ENCODE results near the gene AMFR.
"Not testable (repeated sequence)": the region's sequence is repeated elsewhere in the genome, so short reads cannot be mapped to it uniquely, and the experiment has no call there.

Gene AMFR

DNA sequence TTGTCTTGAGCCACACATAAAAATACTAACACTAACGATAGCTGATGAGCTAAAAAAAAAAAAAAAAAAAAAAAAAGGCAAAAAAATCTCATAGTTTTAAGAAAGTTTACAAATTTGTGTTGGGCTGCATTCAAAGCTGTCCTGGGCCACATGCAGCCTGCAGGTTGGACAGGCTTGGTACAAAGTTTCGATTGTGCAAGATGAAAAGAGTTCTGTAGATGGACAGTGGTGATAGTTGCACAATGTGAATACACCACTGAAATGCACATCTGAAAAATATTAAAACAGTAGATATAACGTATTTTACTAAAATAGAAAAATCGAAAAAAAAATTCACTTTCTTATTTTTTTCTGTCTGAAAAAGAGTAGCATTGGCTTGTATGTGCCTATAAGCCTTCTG is 42.9 kb downstream of the AMFR start:
- Histone ChIP-seq H3K4me1 (ENCODE audit: control insufficient read depth, insufficient read depth, low read length) (peaks cover 7% of the 10 kb centered on the region), H3K9ac (ENCODE audit: low read length) (no peak overlapping the region), H3K4me3 (ENCODE audit: low read length) (no peak overlapping the region), H3K27me3 (ENCODE audit: control insufficient read depth, insufficient read depth, low read length) (no peaks in the 10 kb centered on the region), H3K36me3 (ENCODE audit: control insufficient read depth, insufficient read depth, low read length) (peaks cover 5% of the 10 kb centered on the region), H3K9me3 (ENCODE audit: control insufficient read depth, low read length) (no peaks in the 10 kb centered on the region)

DNA sequence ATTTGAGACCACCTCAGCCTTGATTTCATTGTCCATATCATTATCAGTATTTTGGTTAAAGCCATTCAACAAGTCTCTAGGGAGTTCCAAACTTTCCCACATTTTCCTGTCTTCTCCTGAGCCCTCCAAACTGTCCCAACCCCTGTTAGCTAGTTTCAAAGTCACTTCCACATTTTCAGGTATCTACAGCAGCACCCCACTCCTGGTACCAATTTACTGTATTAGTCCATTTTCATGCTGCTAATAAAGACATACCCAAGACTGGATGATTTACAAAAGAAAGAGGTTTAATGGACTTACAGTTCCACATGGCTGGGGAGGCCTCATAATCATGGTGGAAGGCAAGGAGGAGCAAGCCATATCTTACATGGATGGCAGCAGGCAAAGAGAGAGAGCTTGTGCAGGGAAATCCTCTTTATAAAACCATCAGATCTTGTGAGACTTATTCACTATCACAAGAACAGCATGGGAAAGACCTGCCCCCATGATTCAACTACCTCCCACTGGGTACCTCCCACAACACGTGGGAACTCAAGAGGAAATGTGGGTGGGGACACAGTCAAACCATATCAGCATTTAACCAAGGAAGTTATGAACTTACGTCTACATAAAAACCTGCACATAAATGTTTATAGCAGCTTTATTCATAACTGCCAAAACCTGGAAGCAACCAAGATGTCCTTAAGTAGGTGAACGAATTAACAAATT is 44.4 kb downstream of the AMFR start:
- not testable (repeated sequence) for H3K4me1 ChIP-seq (ENCODE audit: control insufficient read depth, insufficient read depth, low read length); H3K9me3 ChIP-seq (ENCODE audit: control insufficient read depth, low read length); H3K36me3 ChIP-seq (ENCODE audit: control insufficient read depth, insufficient read depth, low read length); H3K9ac ChIP-seq (ENCODE audit: low read length); H3K4me3 ChIP-seq (ENCODE audit: low read length); H3K27me3 ChIP-seq (ENCODE audit: control insufficient read depth, insufficient read depth, low read length)

DNA sequence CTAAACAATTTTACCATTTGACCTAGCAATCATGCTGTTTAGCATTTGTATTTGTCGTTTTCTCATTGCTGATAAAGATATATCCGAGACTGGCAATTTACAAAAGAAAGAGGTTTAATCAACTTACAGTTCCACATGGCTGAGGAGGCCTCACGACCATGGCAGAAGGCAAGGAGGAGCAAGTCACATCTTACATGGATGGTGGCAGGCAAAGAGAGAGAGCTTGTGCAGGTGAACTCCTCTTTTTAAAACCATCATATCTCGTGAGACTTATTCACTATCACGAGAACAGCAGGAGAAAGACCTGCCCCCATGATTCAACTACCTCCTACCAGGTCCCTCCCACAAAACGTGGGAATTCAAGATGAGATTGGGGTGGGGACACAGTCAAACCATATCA is 46.3 kb downstream of the AMFR start:
- H3K9ac ChIP-seq (ENCODE audit: low read length); H3K9me3 ChIP-seq (ENCODE audit: control insufficient read depth, low read length); H3K4me3 ChIP-seq (ENCODE audit: low read length); H3K36me3 ChIP-seq (ENCODE audit: control insufficient read depth, insufficient read depth, low read length); H3K27me3 ChIP-seq (ENCODE audit: control insufficient read depth, insufficient read depth, low read length); H3K4me1 ChIP-seq (ENCODE audit: control insufficient read depth, insufficient read depth, low read length): not testable (repeated sequence)

- not testable (repeated sequence) for H3K9me3 ChIP-seq (ENCODE audit: control insufficient read depth, low read length); H3K9ac ChIP-seq (ENCODE audit: low read length); H3K4me3 ChIP-seq (ENCODE audit: low read length); H3K36me3 ChIP-seq (ENCODE audit: control insufficient read depth, insufficient read depth, low read length); H3K27me3 ChIP-seq (ENCODE audit: control insufficient read depth, insufficient read depth, low read length)
- H3K4me1 ChIP-seq (ENCODE audit: control insufficient read depth, insufficient read depth, low read length), result peaks cover 14% of the 10 kb centered on the region
Observed at GRCh38 chr16:56375792-56376191, 49.6 kb downstream of the AMFR start.

DNA sequence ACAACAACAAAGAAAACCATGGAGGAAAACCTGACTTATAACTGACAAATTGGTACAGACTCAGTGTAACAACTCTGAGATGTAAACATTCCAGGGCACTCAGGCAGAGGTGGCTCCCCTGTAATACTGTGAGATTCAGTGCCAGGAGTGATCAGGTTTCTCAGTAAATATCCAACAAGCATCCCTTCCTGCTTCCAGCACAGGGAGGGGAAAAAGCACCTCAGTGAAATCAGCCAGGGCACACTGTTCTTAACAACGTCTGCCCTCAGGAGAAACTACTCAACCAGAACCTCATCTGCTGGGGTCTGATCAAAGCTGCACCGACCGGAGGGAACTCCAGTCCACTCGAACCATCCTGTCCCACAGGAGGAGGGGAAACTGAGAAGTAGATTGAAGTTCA is 52.3 kb downstream of the AMFR start:
- H3K9ac ChIP-seq (ENCODE audit: low read length), result no peak overlapping the region
- H3K9me3 ChIP-seq (ENCODE audit: control insufficient read depth, low read length), result no peaks in the 10 kb centered on the region
- H3K36me3 ChIP-seq (ENCODE audit: control insufficient read depth, insufficient read depth, low read length), result no peaks in the 10 kb centered on the region
- H3K27me3 ChIP-seq (ENCODE audit: control insufficient read depth, insufficient read depth, low read length), result no peaks in the 10 kb centered on the region
- H3K4me3 ChIP-seq (ENCODE audit: low read length), result no peak overlapping the region
- H3K4me1 ChIP-seq (ENCODE audit: control insufficient read depth, insufficient read depth, low read length), result peaks cover 10% of the 10 kb centered on the region

DNA sequence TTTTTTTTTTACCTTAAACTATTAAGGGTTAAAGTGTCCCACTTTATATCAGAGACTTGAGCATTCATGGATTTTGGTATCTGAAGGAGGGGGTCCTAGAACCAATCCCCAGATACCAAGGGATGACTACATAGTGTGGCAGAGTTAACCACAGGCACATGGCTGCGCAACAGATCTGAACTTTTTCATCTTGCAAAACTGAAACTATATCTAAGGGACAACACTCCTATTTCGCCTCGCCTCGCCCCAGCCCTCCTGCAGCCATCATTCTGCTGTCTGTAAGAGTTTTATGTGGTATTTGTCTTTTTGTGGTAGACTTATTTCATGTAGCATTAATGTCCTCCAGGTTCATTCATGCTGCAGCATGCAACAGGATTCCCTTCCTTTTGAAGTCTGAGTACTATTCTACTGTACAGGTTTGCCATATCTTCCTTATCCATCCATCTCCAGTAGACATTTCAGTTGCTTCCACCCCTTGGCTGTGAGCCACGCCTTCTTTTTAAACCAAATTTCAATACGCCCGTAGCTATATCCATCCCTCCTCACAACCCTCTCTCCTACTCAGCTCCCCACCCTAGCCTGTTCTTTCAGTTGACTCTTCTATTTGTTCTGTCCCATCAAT is 53.2 kb downstream of the AMFR start:
- H3K27me3 ChIP-seq (ENCODE audit: control insufficient read depth, insufficient read depth, low read length), result no peaks in the 10 kb centered on the region
- peaks cover 10% of the 10 kb centered on the region for H3K4me1 ChIP-seq (ENCODE audit: control insufficient read depth, insufficient read depth, low read length)
- H3K4me3 ChIP-seq (ENCODE audit: low read length), result no peak overlapping the region
- H3K9me3 ChIP-seq (ENCODE audit: control insufficient read depth, low read length), result no peaks in the 10 kb centered on the region
- no peaks in the 10 kb centered on the region for H3K36me3 ChIP-seq (ENCODE audit: control insufficient read depth, insufficient read depth, low read length)
- no peak overlapping the region for H3K9ac ChIP-seq (ENCODE audit: low read length)

DNA sequence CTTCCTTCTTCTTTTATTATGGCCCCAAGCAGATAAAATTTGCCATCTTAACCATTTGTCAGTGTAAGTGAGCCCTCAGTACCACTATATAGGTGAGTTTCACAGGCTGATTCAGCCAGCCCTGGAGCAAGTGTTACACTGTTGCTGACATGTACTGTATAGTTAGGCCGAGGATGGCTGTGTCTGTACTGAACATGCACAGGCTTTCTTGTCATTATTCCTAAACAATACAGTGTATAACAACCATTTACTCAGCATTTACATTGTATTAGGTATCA is 53.7 kb downstream of the AMFR start:
- Histone ChIP-seq H3K4me1 (ENCODE audit: control insufficient read depth, insufficient read depth, low read length) (peaks cover 10% of the 10 kb centered on the region), H3K36me3 (ENCODE audit: control insufficient read depth, insufficient read depth, low read length) (no peaks in the 10 kb centered on the region), H3K27me3 (ENCODE audit: control insufficient read depth, insufficient read depth, low read length) (no peaks in the 10 kb centered on the region), H3K4me3 (ENCODE audit: low read length) (no peak overlapping the region), H3K9me3 (ENCODE audit: control insufficient read depth, low read length) (no peaks in the 10 kb centered on the region), H3K9ac (ENCODE audit: low read length) (no peak overlapping the region)

DNA sequence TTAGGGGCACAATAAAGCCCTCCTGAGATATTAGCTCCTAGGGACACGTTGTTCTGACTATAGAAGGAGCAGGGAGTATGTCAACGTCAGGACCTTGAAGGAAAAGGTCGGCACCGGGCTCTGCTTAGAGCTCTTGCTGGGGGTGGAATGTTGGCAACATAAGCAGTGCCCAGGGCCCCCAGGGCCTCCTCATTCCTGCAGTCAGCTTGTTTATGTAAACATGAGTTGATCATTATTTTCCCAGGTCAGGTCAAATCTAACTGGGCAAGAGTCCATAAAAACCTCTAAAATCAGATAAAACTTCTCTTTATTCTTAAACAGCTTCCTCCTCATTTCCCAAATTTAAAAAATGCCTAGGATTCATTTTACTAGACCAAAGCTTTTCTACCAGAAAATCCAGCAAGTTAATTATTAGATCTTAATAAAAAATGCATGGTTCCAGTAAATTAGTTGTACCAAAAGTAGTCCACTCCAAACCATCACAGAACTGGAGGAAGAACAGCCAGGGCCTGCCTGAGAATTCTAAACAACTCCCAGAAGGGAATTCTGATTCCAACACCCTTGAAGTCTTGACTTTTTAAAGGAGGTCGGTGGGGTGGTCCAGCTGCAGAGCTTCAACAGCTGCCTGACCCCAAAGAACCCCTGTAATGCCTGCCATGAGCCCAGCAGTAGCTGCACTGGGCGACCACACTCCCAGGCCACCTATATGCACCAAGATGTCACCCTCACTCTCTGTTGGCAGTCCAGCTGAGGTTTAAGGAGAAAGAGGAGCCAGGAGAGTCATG is 54.3 kb downstream of the AMFR start:
- H3K4me1 ChIP-seq (ENCODE audit: control insufficient read depth, insufficient read depth, low read length), result peaks cover 10% of the 10 kb centered on the region
- no peaks in the 10 kb centered on the region for H3K9me3 ChIP-seq (ENCODE audit: control insufficient read depth, low read length)
- no peaks in the 10 kb centered on the region for H3K27me3 ChIP-seq (ENCODE audit: control insufficient read depth, insufficient read depth, low read length)
- H3K9ac ChIP-seq (ENCODE audit: low read length), result no peak overlapping the region
- H3K36me3 ChIP-seq (ENCODE audit: control insufficient read depth, insufficient read depth, low read length), result no peaks in the 10 kb centered on the region
- no peak overlapping the region for H3K4me3 ChIP-seq (ENCODE audit: low read length)

DNA sequence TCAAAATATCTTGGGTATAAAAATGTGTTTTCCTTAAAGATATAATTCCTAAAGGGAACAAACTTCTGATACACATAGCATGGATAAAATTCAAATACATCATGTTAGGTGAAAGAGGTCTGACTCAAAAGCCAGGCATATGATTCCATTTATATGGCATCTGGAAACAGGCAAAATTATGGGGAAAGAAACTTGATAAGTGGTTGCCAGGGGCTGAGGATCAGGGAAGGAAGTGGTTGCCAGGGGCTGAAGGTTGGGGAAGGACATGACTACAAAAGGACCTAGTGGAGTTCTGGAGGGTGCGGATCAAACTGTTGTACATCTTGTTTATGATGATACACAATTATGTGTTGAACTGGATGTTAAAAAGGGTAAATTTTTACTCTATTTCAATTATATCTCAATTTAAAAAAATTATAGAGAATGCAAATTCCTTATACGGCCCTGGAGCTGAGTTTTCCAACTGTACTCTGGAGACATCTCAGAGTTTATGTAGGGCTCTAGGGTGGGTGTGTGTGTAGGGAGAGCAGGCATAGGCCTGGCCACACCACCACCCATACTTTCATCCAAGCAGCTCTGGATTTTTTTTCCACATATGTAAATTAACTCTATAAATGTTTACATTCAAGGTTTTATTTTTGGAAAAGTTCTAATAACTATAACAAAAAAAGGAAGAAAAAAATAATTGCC is 55.0 kb downstream of the AMFR start:
- no peaks in the 10 kb centered on the region for H3K27me3 ChIP-seq (ENCODE audit: control insufficient read depth, insufficient read depth, low read length)
- no peaks in the 10 kb centered on the region for H3K9me3 ChIP-seq (ENCODE audit: control insufficient read depth, low read length)
- no peaks in the 10 kb centered on the region for H3K36me3 ChIP-seq (ENCODE audit: control insufficient read depth, insufficient read depth, low read length)
- H3K4me1 ChIP-seq (ENCODE audit: control insufficient read depth, insufficient read depth, low read length), result peaks cover 10% of the 10 kb centered on the region
- H3K4me3 ChIP-seq (ENCODE audit: low read length), result no peak overlapping the region
- H3K9ac ChIP-seq (ENCODE audit: low read length), result no peak overlapping the region

- H3K36me3 ChIP-seq (ENCODE audit: control insufficient read depth, insufficient read depth, low read length), result no peaks in the 10 kb centered on the region
- no peak overlapping the region for H3K9ac ChIP-seq (ENCODE audit: low read length)
- H3K9me3 ChIP-seq (ENCODE audit: control insufficient read depth, low read length), result no peaks in the 10 kb centered on the region
Observed at GRCh38 chr16:56369202-56369601, 56.1 kb downstream of the AMFR start.

DNA sequence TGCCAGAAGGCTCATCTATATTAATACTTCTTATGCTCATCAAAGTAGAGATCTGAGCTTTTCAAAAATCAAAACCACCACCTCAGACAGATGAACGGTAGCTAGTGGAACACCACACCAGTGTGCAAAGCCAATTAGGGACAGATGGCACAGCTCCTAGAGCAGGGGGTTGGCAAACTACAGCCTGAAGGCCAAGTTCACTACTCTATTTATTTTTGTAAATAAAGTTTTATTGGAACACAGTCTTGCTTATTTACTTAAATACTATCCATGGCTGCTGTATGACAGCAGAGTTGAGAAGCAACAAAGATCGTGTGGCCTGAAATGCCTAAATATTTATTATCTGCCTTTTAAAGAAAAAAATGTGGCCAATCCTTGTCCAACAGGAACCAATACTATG is 56.8 kb downstream of the AMFR start:
- Histone ChIP-seq H3K36me3 (ENCODE audit: control insufficient read depth, insufficient read depth, low read length) (no peaks in the 10 kb centered on the region), H3K4me3 (ENCODE audit: low read length) (no peak overlapping the region), H3K4me1 (ENCODE audit: control insufficient read depth, insufficient read depth, low read length) (peaks cover 10% of the 10 kb centered on the region), H3K9me3 (ENCODE audit: control insufficient read depth, low read length) (no peaks in the 10 kb centered on the region), H3K9ac (ENCODE audit: low read length) (no peak overlapping the region), H3K27me3 (ENCODE audit: control insufficient read depth, insufficient read depth, low read length) (no peaks in the 10 kb centered on the region)

More at GRCh38 chr16:56369202-56369601, 56.1 kb downstream of the AMFR start:
- Histone ChIP-seq H3K27me3 (ENCODE audit: control insufficient read depth, insufficient read depth, low read length) (no peaks in the 10 kb centered on the region), H3K4me1 (ENCODE audit: control insufficient read depth, insufficient read depth, low read length) (peaks cover 10% of the 10 kb centered on the region), H3K4me3 (ENCODE audit: low read length) (no peak overlapping the region)

DNA sequence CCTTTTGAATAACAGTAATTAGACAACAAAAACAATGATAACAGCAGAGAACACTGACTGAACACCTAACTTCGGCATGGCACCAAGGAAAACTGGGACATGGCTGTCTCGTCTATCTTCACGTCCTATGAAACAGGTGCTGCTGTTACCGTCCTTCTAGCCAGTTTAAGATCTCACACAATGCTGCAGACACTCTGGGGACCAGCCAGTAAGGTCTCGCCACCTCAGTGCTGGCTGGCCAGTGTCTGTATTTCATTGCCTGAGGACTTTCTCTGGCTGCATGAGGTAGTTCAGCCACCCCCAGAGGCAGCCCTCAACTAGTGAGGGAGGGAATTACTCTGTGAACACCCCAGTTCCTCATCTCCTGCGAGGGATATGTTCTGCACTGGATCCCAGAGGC is 57.6 kb downstream of the AMFR start:
- no peak overlapping the region for H3K4me3 ChIP-seq (ENCODE audit: low read length)
- H3K36me3 ChIP-seq (ENCODE audit: control insufficient read depth, insufficient read depth, low read length), result no peaks in the 10 kb centered on the region
- H3K9ac ChIP-seq (ENCODE audit: low read length), result no peak overlapping the region
- peaks cover 10% of the 10 kb centered on the region for H3K4me1 ChIP-seq (ENCODE audit: control insufficient read depth, insufficient read depth, low read length)
- no peaks in the 10 kb centered on the region for H3K27me3 ChIP-seq (ENCODE audit: control insufficient read depth, insufficient read depth, low read length)
- no peaks in the 10 kb centered on the region for H3K9me3 ChIP-seq (ENCODE audit: control insufficient read depth, low read length)

Data from mucosa of stomach (tissue), 1 donor.